GM13976 (cell line): ENCODE results near the gene TGFB1.
"Not testable (repeated sequence)": the region's sequence is repeated elsewhere in the genome, so short reads cannot be mapped to it uniquely, and the experiment has no call there.

Source experiments
- DNase-seq: peaks from one replicate; pipeline ENCODE4 v3.0.0; 2012; ENCODE audit warnings: low spot score
- in situ Hi-C: fragments of 300-500 bp; cut with MboI; formaldehyde crosslinking; loops from one replicate; pipeline ENCODE4 v1.12.0; 2022; ENCODE audit warnings: low sequenced_read_pairs, mixed read lengths, inconsistent platforms; ENCODE audit not compliant: unreplicated experiment
- TF ChIP-seq, protein P1 (sequence below): IDR thresholded peaks from 2 replicates; pipeline ENCODE4 v1.5.1; 2012; ENCODE audit warnings: borderline replicate concordance, mild to moderate bottlenecking; ENCODE audit not compliant: insufficient read depth; ENCODE audit errors: extremely low read depth, missing control alignments, control extremely low read depth

The TGFB1 gene

DNA sequence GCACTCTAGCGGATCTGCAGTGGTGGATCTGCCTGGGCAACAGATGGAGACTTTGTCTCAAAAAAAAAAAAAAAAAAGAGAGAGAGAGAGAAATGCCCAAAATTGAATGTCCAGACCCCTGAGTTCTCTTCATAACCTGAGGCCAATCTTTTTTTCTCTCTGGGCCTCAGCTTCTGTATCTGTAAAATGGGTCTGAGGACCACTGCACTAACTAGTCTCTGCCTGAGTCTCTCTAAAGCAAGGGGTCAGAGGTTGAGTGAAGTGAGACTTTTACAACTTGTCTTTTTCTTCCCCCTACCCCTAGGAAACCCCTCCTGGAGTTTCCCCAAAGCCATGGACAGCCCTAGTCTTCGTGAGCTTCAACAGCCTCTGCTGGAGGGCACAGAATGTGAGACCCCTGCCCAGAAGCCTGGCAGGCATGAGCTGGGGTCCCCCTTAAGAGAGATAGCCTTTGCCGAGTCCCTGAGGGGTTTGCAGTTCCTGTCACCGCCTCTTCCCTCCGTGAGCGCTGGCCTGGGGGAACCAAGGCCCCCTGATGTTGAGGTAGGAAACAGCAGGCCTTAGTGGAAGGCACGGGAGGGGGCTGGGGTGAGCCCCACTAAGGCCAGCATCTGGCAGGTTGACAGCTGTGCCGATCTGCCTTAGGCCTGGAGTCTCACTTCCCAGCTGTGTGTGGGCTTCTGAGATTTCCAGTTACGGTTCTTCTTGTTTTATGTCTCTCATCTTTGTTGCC, 24.4 kb upstream of the TGFB1 start:
- TF ChIP-seq, protein P1, sequence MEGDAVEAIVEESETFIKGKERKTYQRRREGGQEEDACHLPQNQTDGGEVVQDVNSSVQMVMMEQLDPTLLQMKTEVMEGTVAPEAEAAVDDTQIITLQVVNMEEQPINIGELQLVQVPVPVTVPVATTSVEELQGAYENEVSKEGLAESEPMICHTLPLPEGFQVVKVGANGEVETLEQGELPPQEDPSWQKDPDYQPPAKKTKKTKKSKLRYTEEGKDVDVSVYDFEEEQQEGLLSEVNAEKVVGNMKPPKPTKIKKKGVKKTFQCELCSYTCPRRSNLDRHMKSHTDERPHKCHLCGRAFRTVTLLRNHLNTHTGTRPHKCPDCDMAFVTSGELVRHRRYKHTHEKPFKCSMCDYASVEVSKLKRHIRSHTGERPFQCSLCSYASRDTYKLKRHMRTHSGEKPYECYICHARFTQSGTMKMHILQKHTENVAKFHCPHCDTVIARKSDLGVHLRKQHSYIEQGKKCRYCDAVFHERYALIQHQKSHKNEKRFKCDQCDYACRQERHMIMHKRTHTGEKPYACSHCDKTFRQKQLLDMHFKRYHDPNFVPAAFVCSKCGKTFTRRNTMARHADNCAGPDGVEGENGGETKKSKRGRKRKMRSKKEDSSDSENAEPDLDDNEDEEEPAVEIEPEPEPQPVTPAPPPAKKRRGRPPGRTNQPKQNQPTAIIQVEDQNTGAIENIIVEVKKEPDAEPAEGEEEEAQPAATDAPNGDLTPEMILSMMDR, result peak; percentile 35
- DNase-seq, result peak; percentile 65
- in situ Hi-C loops, result no loop called here

DNA sequence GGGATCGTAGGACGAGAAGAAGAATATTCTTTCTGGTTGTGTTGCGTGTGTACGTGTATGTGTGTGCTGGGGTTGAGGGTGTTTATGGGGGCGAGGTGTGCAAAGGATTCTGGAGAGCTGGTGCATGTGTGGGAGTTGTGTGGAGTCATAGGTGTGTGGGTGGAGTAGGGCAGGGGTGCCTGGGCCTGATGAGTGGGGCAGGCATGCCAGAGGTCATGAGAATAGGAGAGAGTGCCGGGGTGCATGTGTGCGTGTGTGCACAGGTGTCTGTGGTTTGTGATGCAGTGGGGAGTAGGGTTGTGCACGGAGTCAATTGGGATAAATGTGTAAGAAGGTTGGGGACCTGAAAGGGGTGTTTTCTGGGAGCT, 23.3 kb upstream of the TGFB1 start:
- DNase-seq, result no peak
- in situ Hi-C loops, result no loop called here
- TF ChIP-seq, protein P1, result no peak

DNA sequence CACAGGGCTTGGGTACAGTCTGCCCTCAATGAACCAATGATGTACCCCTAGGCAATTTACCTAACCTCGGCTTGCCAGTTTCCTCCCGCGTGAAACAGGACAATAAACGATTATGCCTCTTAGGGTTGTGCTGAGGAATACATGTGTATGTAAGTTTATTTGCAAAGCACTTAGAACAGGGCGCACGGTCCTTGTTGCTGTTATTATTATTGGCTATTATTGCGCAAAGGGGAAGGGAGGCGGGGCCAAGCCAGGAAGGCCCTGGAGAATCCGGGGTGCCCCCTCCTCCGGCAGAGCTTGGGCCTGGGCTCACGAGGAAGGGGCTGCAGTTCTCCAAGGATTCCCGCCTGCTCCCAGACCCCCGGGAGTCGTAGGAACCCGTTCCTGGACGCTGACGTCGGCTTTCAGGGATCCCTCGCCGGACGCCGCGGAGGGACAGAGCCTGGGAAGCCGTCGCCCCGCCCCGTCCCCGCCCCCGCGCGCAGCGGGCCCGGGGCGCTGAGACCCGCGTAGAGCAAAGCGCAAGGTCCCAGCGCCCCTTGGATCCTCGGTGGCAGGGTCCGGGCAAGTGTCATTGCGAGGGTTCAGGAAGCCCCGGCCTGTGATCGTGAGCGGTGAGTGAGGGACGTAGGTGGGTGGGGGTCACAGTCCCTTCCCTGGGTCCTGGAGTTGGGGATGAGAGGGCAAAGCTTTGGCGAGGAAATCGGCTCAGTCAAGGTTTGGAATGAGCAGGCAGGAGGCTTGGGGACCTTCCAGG, 22.7 kb upstream of the TGFB1 start, which contains the start of gene TMEM91:
TMEM91 (plus strand) TSS at position 293 of the 757 bp plus-strand sequence. CDS start 1,777 bp downstream, outside the sequence.
- in situ Hi-C loops, result no loop called here
- DNase-seq, result no peak

DNA sequence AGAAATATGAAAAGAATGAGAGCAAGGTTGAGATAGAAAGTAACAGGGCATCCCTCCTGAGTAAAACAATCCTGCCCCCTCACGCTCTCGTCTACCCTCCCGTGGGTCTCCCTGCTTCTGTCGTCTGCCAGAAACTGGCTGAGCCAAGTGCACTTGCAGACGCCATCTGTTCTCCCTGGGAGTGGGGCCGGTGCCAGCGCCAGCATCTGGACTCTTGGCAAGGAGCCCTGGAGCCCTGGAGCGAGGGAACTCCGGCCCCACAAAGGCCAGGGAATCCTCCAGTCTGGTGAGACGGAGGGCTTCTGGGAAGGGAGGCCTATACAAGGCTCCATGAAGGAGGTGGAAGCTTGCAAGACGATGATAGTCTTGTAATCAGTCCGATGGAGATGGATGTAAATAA, 20.3 kb upstream of the TGFB1 start:
- DNase-seq, result no peak
- in situ Hi-C loops, result no loop called here
- TF ChIP-seq, protein P1, result no peak

More for the DNA sequence above, 22.7 kb upstream of the TGFB1 start, which contains the start of gene TMEM91:
- TF ChIP-seq, protein P1, result no peak

DNA sequence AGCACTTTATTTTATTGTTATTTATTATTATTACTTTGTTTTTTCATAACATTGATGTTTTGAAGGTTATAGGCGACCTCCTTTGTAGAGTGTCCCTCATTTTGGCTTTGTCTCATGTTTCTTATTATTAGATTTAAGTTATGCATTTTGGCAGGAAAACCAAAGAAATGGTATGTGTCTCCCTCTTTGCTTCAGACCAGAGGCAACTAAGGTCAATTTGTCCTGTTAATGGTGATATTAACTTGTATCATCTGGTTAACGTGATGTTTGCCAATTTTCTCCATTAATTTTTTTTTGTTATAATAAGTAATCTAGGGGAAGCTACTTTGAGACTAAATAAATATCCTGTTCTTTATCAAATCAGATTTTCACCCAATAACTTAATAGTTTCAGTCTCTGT, 18.8 kb upstream of the TGFB1 start:
- TF ChIP-seq, protein P1, result no peak
- in situ Hi-C loops, result no loop called here
- no peak for DNase-seq

DNA sequence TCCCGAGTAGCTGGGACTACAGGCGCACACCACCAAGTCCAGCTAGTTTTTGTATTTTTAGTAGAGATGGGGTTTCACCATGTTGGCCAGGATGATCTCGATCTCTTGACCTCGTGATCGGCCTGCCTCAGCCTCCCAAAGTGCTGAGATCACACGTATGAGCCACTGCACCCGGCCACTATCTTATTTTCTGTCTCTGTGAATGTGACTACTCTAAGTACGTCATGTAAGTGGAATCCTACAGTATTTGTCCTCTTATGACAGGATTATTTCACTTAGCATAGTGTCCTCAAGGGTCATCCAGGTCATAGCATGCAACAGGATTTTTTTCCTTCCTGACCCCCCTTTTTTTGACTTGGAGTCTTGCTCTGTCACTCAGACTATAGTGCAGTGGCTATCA, 17.8 kb upstream of the TGFB1 start:
- in situ Hi-C loops, result no loop called here

DNA sequence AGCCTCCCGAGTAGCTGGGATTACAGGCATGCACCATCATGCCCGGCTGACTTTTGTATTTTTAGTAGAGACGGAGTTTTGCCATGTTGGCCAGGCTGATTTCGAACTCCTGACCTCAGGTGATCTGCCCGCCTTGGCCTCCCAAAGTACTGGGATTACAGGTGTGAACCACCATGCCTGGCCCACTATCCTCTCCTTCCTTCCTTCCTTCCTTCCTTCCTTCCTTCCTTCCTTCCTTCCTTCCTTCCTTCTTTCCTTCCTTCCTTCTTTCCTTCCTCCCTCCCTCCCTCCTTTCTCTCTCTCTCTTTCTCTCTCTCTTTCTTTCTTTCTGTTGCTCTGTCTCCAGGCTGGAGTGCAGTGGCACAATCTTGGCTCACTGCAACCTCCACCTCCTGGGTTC, 17.4 kb upstream of the TGFB1 start:
- DNase-seq, in situ Hi-C loops: not testable (repeated sequence)

More for the DNA sequence above, 17.8 kb upstream of the TGFB1 start:
- no peak for DNase-seq
- TF ChIP-seq, protein P1, result no peak
